Stimulated activated naive B cell treated with anti-CD40 and anti-IgM and Interleukin-4, amounts not matched to agents 10 μg/mL and 1 μg/mL and 100 μg/mL, for 72 hours (primary cell): ENCODE results near the gene TUT1.
"Not testable (repeated sequence)": the region's sequence is repeated elsewhere in the genome, so short reads cannot be mapped to it uniquely, and the experiment has no call there.

Experiments used
- ATAC-seq, 2 donors: fragments of 150-1000 bp; cut with Tn5 transposase; replicated peaks; 2 replicates each; pipeline ENCODE4 v1.10.0; 2021; ENCODE audit warnings: moderate library complexity in 1 of 2
- DNase-seq: peaks from one replicate; pipeline ENCODE4 v3.0.0; 2021
- H3K27ac Mint-ChIP-seq: one replicate; pipeline ENCODE4 v1.8.0; 2022; ENCODE audit warnings: mild to moderate bottlenecking, mixed read lengths
- H3K27me3 Mint-ChIP-seq, 2 donors: one replicate each; pipeline ENCODE4 v1.8.0; 2022; ENCODE audit warnings: mixed read lengths in 2 of 2
- H3K36me3 Mint-ChIP-seq, 2 donors: one replicate each; pipeline ENCODE4 v1.8.0; 2022; ENCODE audit warnings: mixed read lengths in 2 of 2, mild to moderate bottlenecking in 1 of 2
- H3K4me1 Mint-ChIP-seq, 2 donors: one replicate each; pipeline ENCODE4 v1.8.0; 2022; ENCODE audit warnings: mixed read lengths in 2 of 2, mild to moderate bottlenecking in 1 of 2
- H3K4me3 Mint-ChIP-seq, 2 donors: one replicate each; pipeline ENCODE4 v1.8.0; 2022; ENCODE audit warnings: mild to moderate bottlenecking in 2 of 2, mixed read lengths in 2 of 2, moderate library complexity in 1 of 2
- H3K9me3 Mint-ChIP-seq, 2 donors: one replicate each; pipeline ENCODE4 v1.8.0; 2022; ENCODE audit warnings: mixed read lengths in 2 of 2, mild to moderate bottlenecking in 1 of 2

TUT1 gene

GRCh38 chr11:62552485-62553079, 38.7 kb downstream of the TUT1 start:
- ATAC-seq (no peak), DNase-seq (no peak)
- H3K9me3 Mint-ChIP-seq, result peaks cover 2 to 4% of the 10 kb centered on the region in 2 donors
- H3K27me3 Mint-ChIP-seq, result no peaks in the 10 kb centered on the region
- peak overlapping the region; percentile 34 to 54 for H3K4me3 Mint-ChIP-seq
- peaks cover 77 to 88% of the 10 kb centered on the region in 2 donors for H3K4me1 Mint-ChIP-seq
- H3K27ac Mint-ChIP-seq, result peak overlapping the region; percentile 98
- peaks cover 7 to 22% of the 10 kb centered on the region in 2 donors for H3K36me3 Mint-ChIP-seq

DNA sequence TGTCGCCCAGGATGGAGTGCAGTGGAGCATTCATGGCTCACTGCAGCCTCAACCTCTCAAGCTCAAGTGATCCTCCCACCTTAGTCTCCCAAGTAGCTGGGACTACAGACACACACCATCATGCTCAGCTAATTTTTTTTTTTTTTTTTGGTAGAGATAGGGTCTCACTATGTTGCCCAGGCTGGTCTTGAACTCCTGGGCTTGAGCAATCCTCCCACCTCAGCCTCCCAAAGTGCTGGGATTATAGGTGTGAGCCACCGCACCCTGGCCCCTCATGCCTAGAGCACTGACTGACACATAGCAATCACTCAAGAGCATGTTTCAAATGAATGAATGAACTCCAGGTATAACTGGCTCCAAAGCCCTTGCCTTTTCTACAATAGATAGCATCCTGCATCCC, 40.8 kb downstream of the TUT1 start:
- peaks cover 63 to 73% of the 10 kb centered on the region in 2 donors for H3K4me1 Mint-ChIP-seq
- peaks cover 9 to 17% of the 10 kb centered on the region in 2 donors for H3K36me3 Mint-ChIP-seq
- H3K4me3 Mint-ChIP-seq, result peak overlapping the region in 1 of 2 donors; percentile 3
- not testable (repeated sequence) for H3K27me3 Mint-ChIP-seq, ATAC-seq, H3K9me3 Mint-ChIP-seq, DNase-seq
- peak overlapping the region; percentile 98 for H3K27ac Mint-ChIP-seq

DNA sequence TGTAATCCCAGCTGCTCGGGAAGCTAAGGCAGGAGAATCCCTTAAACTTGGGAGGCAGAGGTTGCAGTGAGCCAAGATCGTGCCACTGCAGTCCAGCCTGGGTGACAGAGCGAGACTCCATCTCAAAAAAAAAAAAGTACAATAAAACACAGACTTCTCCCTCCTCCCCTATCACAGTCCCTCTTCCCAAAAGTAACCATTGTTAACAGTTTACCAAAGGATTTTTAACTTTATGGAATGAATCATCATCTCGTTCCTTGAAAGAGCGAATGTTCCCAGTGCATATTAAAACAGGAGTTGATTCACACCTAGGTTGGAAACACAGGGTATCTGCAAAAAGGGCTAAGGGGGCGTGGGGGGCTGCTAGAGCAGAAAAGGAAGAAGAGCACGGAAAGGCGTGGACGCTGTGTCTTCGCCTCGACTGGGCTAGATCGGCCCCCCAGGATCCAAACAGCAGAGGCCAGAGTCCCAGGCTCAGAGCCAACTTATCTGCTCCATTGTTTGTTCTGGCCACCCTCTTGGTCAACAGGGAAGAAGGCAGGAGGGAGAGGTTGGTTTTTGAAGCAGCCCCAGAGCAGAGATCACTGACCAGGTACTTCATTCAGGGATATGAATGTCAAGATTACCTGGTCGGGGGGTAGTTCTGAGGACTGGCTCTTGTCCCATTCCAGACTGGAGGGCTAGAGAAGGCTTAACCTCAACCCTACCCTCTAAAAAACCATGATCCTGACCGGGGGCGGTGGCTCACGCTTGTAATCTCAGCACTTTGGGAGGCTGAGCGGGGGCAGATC, 42.6 kb downstream of the TUT1 start:
- Mint-ChIP-seq H3K36me3 (peaks cover 13 to 25% of the 10 kb centered on the region in 2 donors), H3K4me3 (no peak overlapping the region), H3K4me1 (peaks cover 63 to 72% of the 10 kb centered on the region in 2 donors), H3K27ac (peak overlapping the region; percentile 42), H3K9me3 (peaks cover 2 to 4% of the 10 kb centered on the region in 2 donors), H3K27me3 (no peaks in the 10 kb centered on the region)
- DNase-seq, result no peak
- no peak for ATAC-seq

- ATAC-seq (no peak), DNase-seq (no peak)
- Mint-ChIP-seq H3K9me3 (peaks cover 2 to 4% of the 10 kb centered on the region in 2 donors), H3K27me3 (no peaks in the 10 kb centered on the region), H3K27ac (peak overlapping the region; percentile 33), H3K4me1 (peaks cover 61 to 72% of the 10 kb centered on the region in 2 donors), H3K4me3 (peak overlapping the region; percentile 72 to 97), H3K36me3 (peaks cover 13 to 23% of the 10 kb centered on the region in 2 donors)
These were observed 43.5 kb downstream of the TUT1 start for GRCh38 chr11:62547691-62548281.

GRCh38 chr11:62546929-62547625, 44.2 kb downstream of the TUT1 start:
- peaks cover 9 to 18% of the 10 kb centered on the region in 2 donors for H3K36me3 Mint-ChIP-seq
- H3K9me3 Mint-ChIP-seq, result no peaks in the 10 kb centered on the region
- peak overlapping the region; percentile 72 to 97 for H3K4me3 Mint-ChIP-seq
- no peaks in the 10 kb centered on the region for H3K27me3 Mint-ChIP-seq
- H3K27ac Mint-ChIP-seq, result peak overlapping the region; percentile 33
- DNase-seq (no peak), ATAC-seq (no peak)
- H3K4me1 Mint-ChIP-seq, result peaks cover 63 to 72% of the 10 kb centered on the region in 2 donors

DNA sequence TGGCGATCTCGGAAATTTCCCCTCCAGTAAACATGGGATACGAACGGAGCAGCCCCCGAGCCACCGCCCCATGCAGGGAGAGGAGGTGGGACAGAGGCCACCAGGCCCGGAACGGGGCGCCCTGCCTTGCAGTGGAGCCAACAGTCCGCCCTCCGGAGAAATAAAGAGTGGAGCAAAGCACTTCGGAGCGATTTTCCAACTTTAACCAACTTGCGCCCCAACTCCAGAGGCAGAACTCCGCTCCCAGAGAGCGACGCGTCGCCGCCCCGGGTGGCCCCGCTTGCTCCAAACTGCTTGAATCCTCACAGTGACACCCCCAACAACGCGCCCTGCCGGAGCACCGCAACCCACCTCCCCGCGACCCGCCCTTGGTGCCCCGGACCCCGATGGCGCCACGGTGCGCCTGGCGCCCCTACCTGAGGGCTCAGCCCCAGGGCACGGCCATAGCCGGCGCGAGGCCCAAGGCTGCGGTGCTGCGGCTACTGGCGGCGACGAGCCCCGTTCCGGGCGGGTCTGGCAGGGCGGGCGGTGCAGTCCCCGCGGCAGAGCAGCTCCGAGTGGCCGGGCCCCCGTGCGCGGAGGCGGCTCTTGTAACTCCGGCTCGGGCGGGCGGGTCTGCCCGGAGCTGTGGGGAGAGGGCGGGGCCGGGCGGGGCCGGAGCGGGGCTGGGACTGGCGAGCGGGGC, 44.9 kb downstream of the TUT1 start, which contains the start of gene AHNAK:
Gene AHNAK, minus strand, starts transcription at position 563 of the 685 bp plus-strand sequence. CDS start 10,708 bp downstream, outside the sequence.
- no peaks in the 10 kb centered on the region for H3K27me3 Mint-ChIP-seq
- H3K9me3 Mint-ChIP-seq, result no peaks in the 10 kb centered on the region
- H3K27ac Mint-ChIP-seq, result peak within 1 kb of the TSS; percentile 92
- H3K4me3 Mint-ChIP-seq, result peak within 1 kb of the TSS; percentile 97 to 98
- ATAC-seq, result peak; percentile 57 to 67
- DNase-seq, result no peak
- peaks cover 63 to 73% of the 10 kb centered on the region in 2 donors for H3K4me1 Mint-ChIP-seq
- peaks cover 9 to 18% of the 10 kb centered on the region in 2 donors for H3K36me3 Mint-ChIP-seq

GRCh38 chr11:62545437-62546243, 45.7 kb downstream of the TUT1 start:
- no peaks in the 10 kb centered on the region for H3K9me3 Mint-ChIP-seq
- peaks cover 63 to 73% of the 10 kb centered on the region in 2 donors for H3K4me1 Mint-ChIP-seq
- H3K4me3 Mint-ChIP-seq, result peak overlapping the region; percentile 97 to 98
- DNase-seq (no peak), ATAC-seq (peak; percentile 17 to 21)
- H3K27ac Mint-ChIP-seq, result peak overlapping the region; percentile 92
- H3K27me3 Mint-ChIP-seq, result no peaks in the 10 kb centered on the region
- H3K36me3 Mint-ChIP-seq, result peaks cover 9 to 18% of the 10 kb centered on the region in 2 donors

- Mint-ChIP-seq H3K36me3 (peaks cover 9 to 18% of the 10 kb centered on the region in 2 donors), H3K4me3 (peak overlapping the region; percentile 97 to 98), H3K4me1 (peaks cover 61 to 68% of the 10 kb centered on the region in 2 donors), H3K9me3 (no peaks in the 10 kb centered on the region), H3K27ac (peak overlapping the region; percentile 92), H3K27me3 (no peaks in the 10 kb centered on the region)
- DNase-seq, result no peak
- ATAC-seq, result no peak
These were observed 46.5 kb downstream of the TUT1 start for GRCh38 chr11:62544581-62545436.

- ATAC-seq, result no peak
These were observed 47.5 kb downstream of the TUT1 start for GRCh38 chr11:62543680-62544444.

GRCh38 chr11:62542750-62543567, 48.4 kb downstream of the TUT1 start:
- H3K4me1 Mint-ChIP-seq, result peaks cover 65 to 79% of the 10 kb centered on the region in 2 donors
- H3K27me3 Mint-ChIP-seq, result no peaks in the 10 kb centered on the region
- no peaks in the 10 kb centered on the region for H3K9me3 Mint-ChIP-seq
- DNase-seq, result no peak
- peaks cover 15 to 24% of the 10 kb centered on the region in 2 donors for H3K36me3 Mint-ChIP-seq
- H3K27ac Mint-ChIP-seq, result peak overlapping the region; percentile 97
- peak; percentile 20 to 22 for ATAC-seq
- H3K4me3 Mint-ChIP-seq, result peak overlapping the region; percentile 97 to 98

More at GRCh38 chr11:62543680-62544444, 47.5 kb downstream of the TUT1 start:
- Mint-ChIP-seq H3K4me3 (peak overlapping the region; percentile 97 to 98), H3K36me3 (peaks cover 9 to 18% of the 10 kb centered on the region in 2 donors), H3K27ac (peak overlapping the region; percentile 92), H3K27me3 (no peaks in the 10 kb centered on the region), H3K9me3 (no peaks in the 10 kb centered on the region), H3K4me1 (peaks cover 61 to 73% of the 10 kb centered on the region in 2 donors)
- no peak for DNase-seq
